NCI-H2171 treated with DMSO at 0.1 percent for 48 hours (cell line): ENCODE data around the gene CRELD2.

Experiments used
- DNase-seq: peaks from one replicate; lab custom pipeline; 2025; lab: John Stamatoyannopoulos, UW

CRELD2 gene

DNA sequence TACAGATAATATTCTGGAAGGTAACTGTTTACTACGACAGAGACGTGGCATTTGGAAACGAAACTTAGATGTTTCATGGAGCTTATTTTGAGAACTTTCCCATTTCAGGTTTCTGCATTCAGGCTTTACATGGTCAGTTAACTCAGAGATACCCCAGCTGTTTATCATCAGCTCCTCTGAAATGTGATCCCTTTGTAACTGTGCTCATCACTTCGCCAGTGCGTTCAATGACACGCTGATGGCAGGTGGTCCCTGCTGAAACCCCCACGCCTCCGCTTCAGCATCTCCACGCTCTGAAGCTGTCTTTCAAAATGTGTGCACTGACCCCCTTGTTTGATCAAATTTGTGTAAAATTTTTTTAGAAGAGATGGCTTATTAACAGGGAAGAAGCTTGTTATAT is 30.7 kb upstream of the CRELD2 start:
- peak; percentile 12 for DNase-seq

DNA sequence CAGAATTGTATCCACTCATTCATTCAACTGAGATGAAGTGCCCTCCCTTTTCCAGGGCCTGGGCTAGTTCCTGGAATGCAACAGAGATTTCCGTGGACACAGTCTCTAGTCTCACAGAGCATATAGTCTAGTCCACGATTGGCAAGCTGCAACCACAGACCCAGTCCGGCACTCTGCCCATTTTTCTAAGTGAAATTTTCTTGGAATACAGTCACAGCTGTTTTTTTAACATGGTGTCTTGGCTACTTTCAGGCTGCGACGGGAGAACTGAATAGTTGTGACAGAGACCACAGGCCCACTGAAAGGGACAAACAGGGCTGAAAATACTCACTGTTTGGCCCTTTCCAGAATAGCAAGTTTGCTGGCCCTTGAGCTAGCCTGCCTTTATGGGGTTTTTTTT is 29.4 kb upstream of the CRELD2 start:
- no peak for DNase-seq

DNA sequence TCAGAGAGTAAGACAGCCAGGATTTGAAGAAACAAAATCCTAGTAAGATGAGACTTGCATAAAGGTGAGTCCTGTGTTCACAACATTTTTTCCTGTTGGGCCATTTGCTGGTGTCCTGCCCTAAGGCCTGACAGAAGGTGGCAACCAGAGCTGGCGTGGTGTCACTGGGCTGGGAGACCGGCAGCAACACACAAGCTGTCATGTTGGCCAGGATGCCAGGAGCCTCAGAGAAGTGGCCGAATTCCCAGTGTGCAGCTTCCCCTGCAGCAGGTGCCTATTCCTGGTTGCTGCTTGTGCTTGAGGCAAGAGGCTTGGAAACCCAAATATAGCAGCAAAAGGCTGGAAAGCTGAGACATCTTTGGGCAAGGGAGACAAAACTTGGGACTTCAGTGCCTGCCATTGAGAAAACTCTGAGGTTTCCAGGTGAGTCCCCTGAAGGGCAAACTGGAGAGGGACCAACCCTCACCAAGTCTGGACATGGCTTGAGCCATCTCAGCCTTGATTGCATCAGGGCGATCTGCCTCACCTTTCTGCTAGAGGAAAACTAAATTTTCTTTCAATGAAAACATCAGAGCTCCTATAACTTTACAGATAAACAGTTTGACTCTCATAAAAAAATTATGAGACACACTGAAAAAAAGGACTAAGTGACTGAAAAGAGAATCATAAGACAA is 26.1 kb upstream of the CRELD2 start:
- DNase-seq = no peak

DNA sequence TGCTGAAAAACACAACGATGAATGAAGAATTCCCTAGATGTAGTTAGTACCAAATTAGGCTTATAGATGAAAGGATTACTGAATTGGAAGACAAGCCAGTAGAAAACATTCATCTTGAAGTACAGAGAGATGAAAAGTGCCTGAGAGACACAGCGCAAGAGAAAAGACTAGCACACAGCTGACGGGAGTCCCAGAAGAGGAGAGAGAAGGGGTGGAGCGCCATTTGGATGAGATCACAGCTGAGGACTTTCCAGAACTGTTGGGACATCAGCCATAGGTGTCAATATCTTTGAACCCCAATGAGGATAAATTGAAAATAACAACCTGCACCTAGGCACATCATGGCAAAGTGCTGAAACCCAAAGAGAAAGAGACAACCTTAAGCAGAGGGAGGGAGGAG is 25.4 kb upstream of the CRELD2 start:
- DNase-seq = no peak

DNA sequence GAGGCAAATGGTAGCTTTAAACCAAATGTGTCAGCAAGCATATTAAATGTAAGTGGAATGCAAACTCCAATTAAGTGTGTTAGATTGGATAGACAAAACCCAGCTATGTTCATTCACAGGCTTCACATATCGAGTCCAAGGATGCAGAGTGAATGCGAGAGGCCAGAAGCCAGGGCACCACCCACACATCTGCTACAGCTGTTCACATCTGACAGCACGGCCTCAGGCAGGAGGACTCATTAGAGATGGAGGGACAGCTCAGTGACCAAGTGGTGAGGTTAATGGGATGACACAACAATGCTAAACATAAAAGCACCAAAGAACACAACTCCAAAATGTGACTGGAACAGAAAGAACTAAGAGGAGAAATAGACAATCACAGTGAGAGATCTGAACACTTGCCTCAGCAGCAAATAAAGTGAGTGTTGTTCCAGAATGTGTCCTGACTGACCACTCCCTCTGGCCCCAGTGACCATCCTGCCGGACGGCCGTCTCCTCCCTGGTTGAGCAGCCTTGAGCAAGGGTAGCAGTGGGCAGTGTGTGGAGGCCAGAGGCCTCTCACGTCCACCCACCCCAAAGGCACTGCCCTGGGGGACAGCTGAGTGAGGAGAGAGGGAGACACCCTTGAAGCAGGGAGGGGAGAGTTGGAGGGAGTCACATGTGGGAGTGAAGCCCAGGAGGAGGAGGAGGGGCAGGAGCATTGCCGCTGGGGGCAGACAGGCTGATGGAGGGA is 23.9 kb upstream of the CRELD2 start:
- no peak for DNase-seq

DNA sequence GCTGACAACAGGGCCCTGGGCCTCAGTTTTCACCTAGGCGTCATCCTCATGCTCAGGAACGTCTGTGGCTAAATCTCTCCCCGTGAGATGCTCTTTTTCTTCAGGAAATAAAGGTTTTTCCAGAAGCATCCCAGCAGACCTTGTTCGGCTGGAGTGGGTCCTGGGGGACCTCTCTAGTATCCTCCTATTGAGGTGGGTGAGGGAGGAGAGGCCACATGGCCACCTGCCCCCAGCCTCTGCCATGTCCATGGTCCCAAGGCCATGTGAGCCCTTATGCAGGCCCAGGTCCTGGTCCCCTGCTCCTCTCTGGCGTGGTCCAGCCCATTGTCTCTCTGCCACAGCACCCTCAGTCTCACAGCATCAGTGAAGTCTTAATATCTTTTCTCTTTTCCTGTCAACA is 22.2 kb upstream of the CRELD2 start:
- DNase-seq = no peak

DNA sequence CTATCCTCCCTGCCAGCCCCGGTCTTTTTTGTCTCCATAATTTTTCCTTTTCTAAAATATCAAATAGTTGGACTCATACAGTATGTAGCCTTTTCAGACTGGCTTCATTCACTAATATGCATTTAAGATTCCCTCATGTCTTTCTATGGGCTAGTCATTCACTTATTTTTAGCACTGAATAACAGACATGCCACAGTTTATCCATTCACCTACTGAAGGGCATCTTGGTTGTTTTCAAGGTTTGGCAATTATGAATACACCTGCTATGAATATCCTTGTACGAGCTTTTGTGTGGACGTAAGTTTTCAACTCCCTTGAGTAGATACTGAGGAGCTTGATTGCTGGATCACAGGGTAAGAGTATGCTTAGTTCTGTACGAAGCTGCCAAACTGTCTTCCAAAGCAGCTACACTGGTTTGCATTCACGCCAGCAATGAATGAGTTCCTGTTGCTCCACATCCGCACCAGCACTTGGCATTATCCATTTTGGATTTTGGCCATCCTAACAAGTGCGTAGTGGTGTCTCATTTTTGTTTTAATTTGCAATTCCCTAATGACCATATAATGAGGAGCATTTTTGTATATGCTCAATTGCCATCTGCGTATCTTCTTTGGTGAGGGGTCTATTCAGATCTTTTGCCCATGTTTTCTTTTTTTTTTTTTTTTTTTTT is 21.3 kb upstream of the CRELD2 start:
- no peak for DNase-seq

DNA sequence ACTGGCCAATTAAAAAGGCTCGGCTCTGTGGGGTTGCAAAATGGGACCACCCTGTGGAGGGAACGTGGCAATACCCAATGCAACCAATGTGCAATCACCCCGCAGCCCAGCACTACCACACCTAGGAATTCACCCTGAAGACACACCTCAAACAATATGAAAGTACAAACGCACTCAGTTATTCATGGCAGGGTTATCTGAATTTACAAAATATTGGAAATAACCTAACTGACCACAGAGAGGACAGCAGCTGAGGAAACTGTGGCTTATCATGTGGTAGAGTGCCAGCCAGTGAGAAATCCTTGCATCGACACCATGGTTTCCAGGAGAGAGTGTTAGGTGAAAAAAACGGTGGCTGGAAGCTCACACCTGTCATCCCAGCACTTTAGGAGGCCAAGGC is 18.9 kb upstream of the CRELD2 start:
- no peak for DNase-seq

DNA sequence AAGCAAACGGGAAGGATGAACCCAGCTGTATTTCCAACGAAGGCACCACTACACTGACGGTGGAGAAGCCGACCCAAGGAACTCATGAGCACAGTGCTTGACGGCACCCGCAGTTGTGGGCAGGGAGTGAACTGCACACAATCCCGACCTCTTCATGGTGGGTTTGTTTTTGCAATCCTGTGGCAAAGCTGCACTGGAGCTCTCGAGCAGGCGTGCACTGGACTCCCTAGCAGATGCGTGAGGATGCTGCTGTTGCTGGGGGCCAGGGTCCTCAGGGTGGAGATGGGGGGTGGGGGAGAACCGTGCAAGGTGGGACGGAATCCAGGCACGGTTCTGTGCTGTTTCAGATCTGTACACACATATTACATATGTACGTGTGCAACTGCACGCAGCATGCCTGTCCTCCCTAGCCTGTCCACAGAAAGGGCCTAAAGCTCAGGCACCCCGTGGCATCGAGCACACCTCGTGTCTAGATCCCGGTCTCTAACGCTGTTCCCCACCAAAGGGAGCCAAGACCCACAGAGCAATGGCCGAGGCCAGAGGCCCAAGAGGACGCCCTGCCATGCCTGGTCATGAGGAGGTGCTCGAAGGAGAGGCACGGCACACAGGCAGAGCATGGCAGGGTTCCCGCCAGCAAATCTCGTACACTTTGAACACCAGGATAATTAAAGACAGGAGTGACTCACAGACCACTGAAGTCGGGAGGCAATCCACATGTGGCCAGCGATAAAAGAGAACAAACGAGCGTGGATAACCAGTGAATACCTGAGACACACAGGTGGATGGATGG is 17.8 kb upstream of the CRELD2 start:
- DNase-seq = no peak

DNA sequence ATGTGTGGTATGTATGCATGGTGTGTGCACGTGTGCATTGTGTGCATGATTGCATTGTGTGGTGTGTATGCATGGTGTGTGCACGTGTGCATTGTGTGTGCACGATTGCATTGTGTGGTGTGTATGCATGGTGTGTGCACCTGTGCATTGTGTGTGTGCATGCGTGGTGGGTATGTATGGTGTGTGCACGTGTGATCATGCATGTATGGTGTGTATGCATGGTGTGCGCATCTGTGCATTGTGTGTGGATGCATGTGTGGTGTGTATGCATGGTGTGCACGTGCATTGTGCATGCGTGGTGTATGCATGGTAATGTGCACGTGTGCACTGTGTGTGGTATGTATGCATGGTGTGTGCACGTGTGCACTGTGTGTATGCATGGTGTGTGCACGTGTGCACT is 17.0 kb upstream of the CRELD2 start:
- DNase-seq = no peak

DNA sequence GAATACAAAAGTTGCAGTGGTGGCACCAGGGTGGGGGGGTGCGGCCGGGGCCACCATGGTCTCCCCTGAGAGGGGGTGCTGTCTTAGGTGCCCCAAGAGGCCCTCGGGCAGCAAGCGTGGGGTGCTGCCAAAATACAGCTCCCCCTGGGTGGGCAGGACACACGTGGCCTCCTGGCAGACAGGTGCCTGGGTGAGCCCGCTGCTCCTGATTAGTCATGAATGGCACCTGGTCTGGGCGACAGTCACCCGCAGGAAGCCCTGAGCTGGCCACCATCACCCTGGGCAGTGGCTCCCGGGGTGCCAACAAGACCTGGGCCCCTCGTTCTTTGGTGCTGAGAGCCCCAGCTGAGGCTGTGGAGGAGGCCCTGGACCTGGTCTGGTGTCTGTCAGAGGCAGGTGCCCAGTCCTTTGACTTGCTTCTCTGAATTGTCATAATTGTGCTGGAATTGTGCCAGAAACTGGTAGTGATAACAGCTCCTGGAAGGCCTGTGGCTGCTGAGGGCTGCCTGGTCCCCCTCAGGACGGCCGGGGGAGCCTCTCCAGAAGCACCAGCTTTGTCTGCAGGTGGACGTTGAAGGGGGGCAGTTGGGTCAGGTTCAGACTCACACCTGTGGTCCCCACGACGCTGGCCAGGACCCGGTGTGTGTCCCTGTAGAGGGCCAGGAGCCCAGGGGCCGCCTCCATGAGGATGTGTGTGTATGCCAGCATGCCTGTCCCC is 15.0 kb upstream of the CRELD2 start:
- no peak for DNase-seq

DNA sequence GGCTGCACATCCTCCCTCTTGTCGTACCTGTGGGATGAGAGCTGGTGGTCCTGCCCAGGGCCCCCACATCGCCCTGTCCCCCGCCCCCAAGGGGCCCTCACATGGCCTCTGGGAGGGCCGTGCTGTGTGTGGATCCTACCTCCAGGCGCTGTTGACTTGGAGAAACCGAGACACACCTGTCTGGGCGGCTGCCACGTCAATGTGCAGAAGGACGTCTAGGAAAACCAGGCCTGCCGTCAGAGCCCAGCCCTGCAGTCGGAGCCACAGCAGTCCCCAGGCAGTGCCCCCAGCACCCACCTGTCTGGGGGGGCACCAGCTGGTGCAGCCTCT is 14.4 kb upstream of the CRELD2 start:
- no peak for DNase-seq

DNA sequence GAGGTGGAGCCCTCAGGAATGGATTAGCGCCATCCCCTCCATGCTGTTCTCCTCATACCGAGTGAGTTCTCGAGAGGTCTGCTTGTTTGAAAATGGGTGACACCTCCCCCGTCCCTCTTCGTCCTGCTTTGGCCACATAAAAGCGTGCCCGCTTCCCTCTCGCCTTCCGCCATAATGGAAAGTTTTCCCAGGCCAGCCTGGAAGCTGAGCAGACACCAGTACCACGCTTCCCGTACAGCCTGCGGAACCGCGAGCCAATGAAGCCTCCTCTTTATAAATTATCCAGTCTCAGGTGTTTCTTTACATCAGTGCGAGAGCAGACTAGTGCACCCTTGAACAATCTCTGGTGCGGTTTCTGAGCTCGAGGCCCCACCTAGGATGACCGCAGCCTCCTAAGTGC is 13.0 kb upstream of the CRELD2 start:
- DNase-seq = no peak

DNA sequence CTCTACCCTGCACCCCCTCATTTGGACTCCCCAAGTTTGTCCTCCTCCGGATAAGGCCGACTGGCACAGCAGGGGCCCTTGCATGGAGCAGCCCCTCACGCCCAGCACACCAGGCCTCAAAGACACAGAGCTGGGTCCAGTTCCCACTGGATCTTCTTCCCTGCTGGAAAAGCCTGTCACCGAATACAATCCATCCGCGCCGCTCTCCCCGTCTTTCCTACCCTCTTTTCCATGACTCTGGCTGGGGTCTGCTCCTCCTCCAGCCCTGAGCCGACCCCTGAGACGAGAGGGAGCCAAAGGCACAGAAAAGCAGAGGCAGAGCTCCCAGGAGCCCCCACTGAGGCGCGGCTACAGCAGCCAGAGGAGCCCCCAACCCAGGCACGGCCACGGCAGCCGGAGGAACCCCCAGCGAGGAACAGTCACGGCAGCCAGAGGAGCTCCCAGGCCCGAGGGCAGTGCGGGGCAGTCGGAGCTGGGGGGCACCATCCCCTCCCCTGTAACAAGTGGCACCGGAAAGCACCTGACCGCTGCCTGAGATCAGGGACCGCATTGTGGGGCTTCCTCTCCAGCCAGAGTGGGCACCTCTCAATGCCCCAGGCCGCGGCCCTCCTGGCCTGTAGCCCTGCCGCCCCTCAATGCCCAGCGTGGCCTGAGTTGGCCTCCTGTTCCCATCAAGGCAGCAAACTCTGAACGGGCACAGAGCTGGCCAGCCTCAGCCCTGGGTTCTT is 12.2 kb upstream of the CRELD2 start:
- no peak for DNase-seq

DNA sequence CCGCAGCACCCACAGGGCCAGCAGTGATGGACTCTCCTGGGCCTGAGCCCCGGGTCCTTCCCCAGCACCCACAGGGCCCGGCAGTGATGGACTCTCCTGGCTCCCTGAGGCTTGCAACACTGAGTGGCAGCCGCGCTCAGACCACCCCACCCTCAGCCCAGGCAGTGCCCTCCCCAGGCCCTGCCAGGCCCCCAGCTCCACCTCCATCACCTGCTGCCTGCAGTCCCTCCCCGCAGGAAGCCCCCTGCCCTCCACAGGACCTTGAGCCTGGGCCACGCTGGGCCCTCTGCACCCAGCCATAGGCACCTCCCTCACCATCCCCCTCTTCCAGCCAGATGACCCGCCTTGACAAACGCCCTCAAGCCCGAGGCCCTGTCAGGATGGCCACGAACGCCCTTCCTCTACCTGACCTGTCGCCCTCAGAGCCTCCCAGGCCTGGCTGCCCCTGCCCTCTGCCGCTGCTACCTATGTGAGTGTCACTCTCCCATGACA is 11.6 kb upstream of the CRELD2 start:
- no peak for DNase-seq

DNA sequence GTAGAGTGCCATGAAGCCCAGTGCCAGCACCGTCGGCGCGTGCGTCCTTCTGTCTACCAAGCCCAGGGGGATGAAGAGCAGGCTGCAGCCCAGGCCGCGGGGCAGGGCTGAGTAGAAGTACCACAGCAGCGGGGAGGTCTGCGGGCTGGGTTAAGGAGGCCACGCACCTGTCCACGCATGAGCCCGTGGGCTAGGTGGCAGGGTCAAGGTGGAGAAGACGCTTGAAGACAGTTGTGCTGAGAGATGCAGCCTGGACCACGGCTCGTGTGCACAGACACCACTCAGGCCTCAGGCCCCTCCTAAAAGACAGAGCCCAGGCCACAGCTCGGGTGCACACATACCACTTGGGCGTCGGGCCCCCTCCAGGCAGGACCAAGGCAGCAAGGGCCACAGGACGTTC is 10.6 kb upstream of the CRELD2 start:
- DNase-seq = no peak

DNA sequence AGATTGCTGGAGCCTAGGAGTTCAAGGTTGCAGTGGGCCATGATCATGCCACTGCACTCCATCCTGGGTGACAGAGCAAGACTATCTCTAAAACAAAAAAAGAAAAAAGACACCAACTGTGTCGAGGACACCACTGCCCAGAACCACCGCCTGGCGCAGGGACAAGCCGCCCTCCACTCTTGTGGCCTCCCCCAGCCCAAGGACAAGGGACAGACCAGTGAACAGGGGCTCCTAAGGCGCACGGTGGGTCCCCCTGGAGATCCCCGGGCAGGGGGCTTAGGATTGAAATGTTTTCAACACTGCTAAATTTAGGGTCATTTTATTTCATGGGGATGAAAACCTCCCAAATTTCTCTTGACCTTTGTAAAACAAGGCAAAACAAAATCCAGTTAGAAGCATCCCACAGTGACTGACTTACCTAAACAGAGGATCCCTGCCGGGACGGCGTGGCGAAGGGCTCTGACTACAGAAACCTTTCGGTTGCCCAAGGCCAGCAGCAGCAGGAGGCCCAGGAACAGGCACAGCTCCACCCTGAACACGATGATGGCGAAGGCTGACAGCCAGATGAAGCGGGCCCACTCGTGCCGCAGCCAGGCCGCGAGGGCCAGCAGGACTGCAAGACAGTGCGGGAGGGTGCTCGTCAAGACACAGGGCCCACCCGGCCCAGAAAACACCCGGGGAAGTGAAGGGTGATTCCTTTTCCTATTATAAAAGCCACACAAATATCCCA is 8.8 kb upstream of the CRELD2 start:
- no peak for DNase-seq

DNA sequence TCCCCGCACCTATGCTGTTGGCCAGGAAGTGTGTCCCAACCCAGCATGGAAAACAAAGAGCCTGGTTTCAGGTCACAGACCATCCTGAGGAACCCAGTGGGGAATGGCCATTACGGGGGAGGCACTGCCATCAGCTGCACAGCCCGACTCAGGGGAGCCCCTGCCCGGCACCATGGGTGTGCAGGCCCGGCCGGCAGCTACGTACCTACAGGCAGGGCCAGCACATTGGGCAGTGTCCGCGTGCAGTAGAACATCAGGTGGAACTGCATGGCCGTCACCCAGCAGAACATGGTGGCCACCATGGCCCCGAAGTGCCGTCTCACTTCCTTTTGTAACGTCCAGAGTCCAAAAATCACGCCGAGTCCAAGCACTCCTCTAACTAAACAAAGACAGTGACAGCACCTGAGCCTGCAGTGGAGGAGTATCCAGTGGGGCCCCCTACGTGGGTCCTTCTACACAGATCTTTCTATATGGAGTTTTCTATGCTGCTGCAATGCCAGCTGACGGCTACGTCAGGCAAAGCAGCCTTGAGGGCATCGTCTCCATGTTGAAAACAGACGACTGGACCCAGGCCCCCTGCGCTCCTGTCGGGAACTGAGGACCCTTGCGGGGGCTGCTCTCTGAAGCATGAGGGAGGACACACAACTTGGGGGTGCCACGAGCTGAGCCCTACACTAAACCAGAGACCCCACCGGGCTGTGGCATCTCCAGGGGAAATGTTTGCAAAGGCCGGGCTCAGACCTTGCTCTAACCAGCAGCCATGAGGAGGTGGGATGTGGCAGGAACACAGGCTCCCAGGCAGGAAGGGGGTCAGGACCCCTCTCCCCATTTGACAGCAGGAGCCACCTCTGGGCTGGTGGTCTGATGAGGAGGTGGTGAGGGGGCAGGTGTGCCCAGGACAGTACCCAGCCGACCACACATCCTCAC is 7.9 kb upstream of the CRELD2 start:
- no peak for DNase-seq

DNA sequence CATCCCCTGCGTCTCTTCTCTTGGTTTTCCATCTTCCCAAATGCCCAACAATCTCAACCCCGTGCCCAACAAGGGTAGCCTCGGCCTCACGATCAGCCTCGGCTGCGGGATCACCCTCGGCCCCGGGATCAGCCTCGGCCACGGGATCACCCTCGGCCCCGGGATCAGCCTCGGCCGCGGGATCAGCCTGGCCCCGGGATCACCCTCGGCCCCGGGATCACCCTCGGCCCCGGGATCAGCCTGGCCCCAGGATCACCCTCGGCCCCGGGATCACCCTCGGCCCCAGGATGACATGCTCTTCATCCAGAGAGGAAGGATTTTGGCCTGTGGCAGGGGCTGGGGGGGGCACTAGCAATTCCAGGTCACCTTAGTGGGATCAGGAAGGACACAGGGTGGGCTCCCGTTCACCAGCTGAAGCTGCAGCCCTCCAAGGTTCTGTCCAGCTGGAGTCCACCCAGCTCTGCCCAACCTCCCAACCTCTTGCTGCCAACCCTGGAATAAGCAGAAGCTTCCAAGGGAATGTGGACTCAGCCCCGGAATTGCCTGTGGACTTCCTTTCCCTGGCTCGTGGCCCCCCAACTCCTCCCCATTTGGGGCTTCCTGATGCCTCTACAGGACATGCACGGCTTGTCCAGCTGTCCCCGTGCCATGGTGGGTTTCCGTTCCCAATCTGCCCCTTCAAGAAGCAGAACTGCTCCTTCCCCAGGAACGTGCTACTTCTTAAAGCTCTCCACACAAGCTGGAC is 6.4 kb upstream of the CRELD2 start:
- DNase-seq = no peak
